Bone marrow (tissue), 2 donors: ENCODE results near the gene PIK3CD.

ENCODE experiments used
- DNase-seq, 2 donors: peaks; one replicate each; lab custom pipeline; 2025; lab: John Stamatoyannopoulos, UW

The PIK3CD gene

GRCh38 chr1:9651565-9652378, at the start of gene PIK3CD:
Gene PIK3CD, plus strand, starts transcription at chr1:9651731. Its CDS starts 58,725 bp downstream, at chr1:9710456.
- peak; percentile 22 to 26 for DNase-seq

- DNase-seq, result no peak
These were observed 49.4 kb upstream of the PIK3CD start for GRCh38 chr1:9601942-9602793.

- no peak for DNase-seq
These were observed 48.8 kb upstream of the PIK3CD start for GRCh38 chr1:9602794-9603167.

- DNase-seq, result no peak
These were observed 48.2 kb upstream of the PIK3CD start for GRCh38 chr1:9603307-9603706.

- DNase-seq, result no peak
These were observed 47.5 kb upstream of the PIK3CD start for GRCh38 chr1:9603766-9604753.

- no peak for DNase-seq
These were observed 46.7 kb upstream of the PIK3CD start for GRCh38 chr1:9604836-9605235.

- no peak for DNase-seq
These were observed 45.5 kb upstream of the PIK3CD start for GRCh38 chr1:9605946-9606455.

- DNase-seq, result no peak
These were observed 45.1 kb upstream of the PIK3CD start for GRCh38 chr1:9606458-9606857.

GRCh38 chr1:9606948-9607347, 44.6 kb upstream of the PIK3CD start:
- no peak for DNase-seq

GRCh38 chr1:9607352-9607751, 44.2 kb upstream of the PIK3CD start:
- DNase-seq, result no peak

GRCh38 chr1:9609998-9610397, 41.5 kb upstream of the PIK3CD start:
- DNase-seq, result no peak

- DNase-seq, result no peak
These were observed 41.0 kb upstream of the PIK3CD start for GRCh38 chr1:9610548-9610947.

GRCh38 chr1:9611716-9612115, 39.8 kb upstream of the PIK3CD start:
- no peak for DNase-seq

GRCh38 chr1:9612162-9612845, 39.2 kb upstream of the PIK3CD start:
- DNase-seq, result no peak

- DNase-seq, result no peak
These were observed 38.5 kb upstream of the PIK3CD start for GRCh38 chr1:9612871-9613624.

- DNase-seq, result no peak
These were observed 37.8 kb upstream of the PIK3CD start for GRCh38 chr1:9613625-9614299.

- peak in 1 of 2 donors; percentile 51 for DNase-seq
These were observed 36.0 kb upstream of the PIK3CD start for GRCh38 chr1:9615316-9616063.

GRCh38 chr1:9618909-9619679, 32.4 kb upstream of the PIK3CD start:
- DNase-seq, result no peak
